ENCODE results near the gene PCSK4.

The PCSK4 gene

DNA sequence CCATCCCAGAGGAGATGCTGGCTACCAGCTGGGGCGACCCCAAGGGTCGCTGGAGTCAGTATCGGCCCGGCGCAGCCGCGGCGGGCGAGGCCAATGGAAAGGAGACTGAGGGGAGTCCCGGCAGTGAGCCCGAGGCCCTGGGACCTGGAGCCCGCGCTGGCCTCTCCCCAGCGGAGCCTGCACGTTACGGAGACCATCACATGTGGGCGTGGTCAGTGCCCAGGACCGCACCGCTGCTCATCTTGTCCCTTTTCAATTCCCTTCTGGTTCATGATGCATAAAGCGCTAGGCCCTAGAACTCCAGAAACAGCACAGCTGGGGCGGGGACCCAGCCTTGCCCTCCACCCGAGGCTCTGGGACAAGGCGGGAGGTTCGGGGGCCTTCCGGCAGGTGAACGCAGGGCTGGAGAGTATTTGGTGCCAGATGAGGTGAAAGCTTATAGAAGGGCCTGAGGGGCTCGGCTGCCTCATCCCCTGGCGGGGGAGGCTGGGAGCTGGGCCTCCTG lies 19.1 kb downstream of the PCSK4 start:
- Histone ChIP-seq H3K36me3 (ENCODE audit: insufficient read depth, low read length) (peaks cover 3% of the 10 kb centered on the region), H3K27me3 (ENCODE audit: control insufficient read depth in 1 of 2, insufficient read depth in 2 of 2, low read length in 2 of 2) (peaks cover 28 to 77% of the 10 kb centered on the region in 2 donors), H3K9me3 (ENCODE audit: low read length) (no peaks in the 10 kb centered on the region), H3K27ac (ENCODE audit: low read depth, low read length) (no peak overlapping the region), H3K9ac (ENCODE audit: low read length) (no peak overlapping the region), H3K4me1 (ENCODE audit: insufficient read depth, low read length) (peaks cover 18% of the 10 kb centered on the region), H3K4me3 (ENCODE audit: low read depth in 1 of 2, low read length in 2 of 2) (peak overlapping the region in 1 of 2 donors; percentile 6)

- Histone ChIP-seq H3K9me3 (ENCODE audit: low read length) (no peaks in the 10 kb centered on the region), H3K4me1 (ENCODE audit: insufficient read depth, low read length) (peaks cover 18% of the 10 kb centered on the region), H3K27me3 (ENCODE audit: control insufficient read depth in 1 of 2, insufficient read depth in 2 of 2, low read length in 2 of 2) (peaks cover 28 to 83% of the 10 kb centered on the region in 2 donors), H3K4me3 (ENCODE audit: low read depth in 1 of 2, low read length in 2 of 2) (peak overlapping the region in 1 of 2 donors; percentile 31), H3K36me3 (ENCODE audit: insufficient read depth, low read length) (no peaks in the 10 kb centered on the region), H3K9ac (ENCODE audit: low read length) (no peak overlapping the region), H3K27ac (ENCODE audit: low read depth, low read length) (no peak overlapping the region)
Measured at GRCh38 chr19:1470305-1471009, 19.7 kb downstream of the PCSK4 start.

DNA sequence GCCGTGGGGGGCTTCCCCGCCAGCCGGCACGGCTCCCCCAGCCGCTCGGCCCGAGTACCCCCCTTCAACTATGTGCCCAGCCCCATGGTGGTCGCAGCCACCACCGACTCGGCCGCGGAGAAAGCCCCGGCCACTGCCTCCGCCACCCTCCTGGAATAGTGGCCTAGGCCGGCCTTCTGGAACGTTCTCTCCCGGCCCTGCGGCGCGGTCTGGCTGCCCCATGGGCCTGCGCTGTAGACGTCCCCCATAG lies 20.2 kb downstream of the PCSK4 start:
- Histone ChIP-seq H3K27ac (ENCODE audit: low read depth, low read length) (no peak overlapping the region), H3K4me1 (ENCODE audit: insufficient read depth, low read length) (peaks cover 18% of the 10 kb centered on the region), H3K9ac (ENCODE audit: low read length) (no peak overlapping the region), H3K36me3 (ENCODE audit: insufficient read depth, low read length) (no peaks in the 10 kb centered on the region), H3K27me3 (ENCODE audit: control insufficient read depth in 1 of 2, insufficient read depth in 2 of 2, low read length in 2 of 2) (peaks cover 28 to 88% of the 10 kb centered on the region in 2 donors), H3K9me3 (ENCODE audit: low read length) (no peaks in the 10 kb centered on the region), H3K4me3 (ENCODE audit: low read depth in 1 of 2, low read length in 2 of 2) (peak overlapping the region in 1 of 2 donors; percentile 31)

DNA sequence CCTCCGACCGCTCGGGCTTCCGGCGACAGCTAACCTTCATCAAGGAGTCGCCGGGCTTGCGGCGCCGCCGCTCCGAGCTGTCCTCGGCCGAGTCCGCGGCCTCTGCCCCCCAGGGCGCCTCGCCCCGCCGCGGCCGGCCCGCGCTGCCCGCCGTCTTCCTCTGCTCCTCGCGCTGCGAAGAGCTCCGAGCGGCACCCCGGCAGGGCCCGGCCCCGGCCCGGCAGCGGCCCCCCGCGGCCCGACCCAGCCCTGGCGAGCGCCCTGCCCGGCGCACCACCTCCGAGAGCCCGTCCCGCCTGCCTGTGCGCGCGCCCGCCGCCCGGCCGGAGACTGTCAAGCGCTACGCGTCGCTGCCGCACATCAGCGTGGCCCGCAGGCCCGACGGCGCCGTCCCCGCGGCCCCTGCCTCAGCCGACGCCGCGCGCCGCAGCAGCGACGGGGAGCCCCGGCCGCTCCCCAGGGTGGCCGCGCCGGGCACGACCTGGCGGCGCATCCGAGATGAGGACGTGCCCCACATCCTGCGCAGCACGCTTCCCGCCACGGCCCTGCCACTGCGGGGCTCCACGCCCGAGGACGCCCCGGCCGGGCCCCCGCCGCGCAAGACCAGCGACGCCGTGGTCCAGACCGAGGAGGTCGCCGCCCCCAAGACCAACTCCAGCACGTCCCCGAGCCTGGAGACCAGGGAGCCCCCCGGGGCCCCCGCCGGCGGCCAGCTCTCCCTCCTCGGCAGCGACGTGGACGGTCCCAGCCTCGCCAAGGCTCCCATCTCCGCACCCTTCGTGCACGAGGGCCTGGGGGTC lies 20.7 kb downstream of the PCSK4 start:
- H3K27ac ChIP-seq (ENCODE audit: low read depth, low read length), result no peak overlapping the region
- H3K4me3 ChIP-seq (ENCODE audit: low read depth in 1 of 2, low read length in 2 of 2), result no peak overlapping the region
- no peaks in the 10 kb centered on the region for H3K9me3 ChIP-seq (ENCODE audit: low read length)
- peaks cover 18% of the 10 kb centered on the region for H3K4me1 ChIP-seq (ENCODE audit: insufficient read depth, low read length)
- H3K27me3 ChIP-seq (ENCODE audit: control insufficient read depth in 1 of 2, insufficient read depth in 2 of 2, low read length in 2 of 2), result peaks cover 28 to 88% of the 10 kb centered on the region in 2 donors
- no peaks in the 10 kb centered on the region for H3K36me3 ChIP-seq (ENCODE audit: insufficient read depth, low read length)
- no peak overlapping the region for H3K9ac ChIP-seq (ENCODE audit: low read length)

- Histone ChIP-seq H3K9ac (ENCODE audit: low read length) (no peak overlapping the region), H3K9me3 (ENCODE audit: low read length) (no peaks in the 10 kb centered on the region), H3K27me3 (ENCODE audit: control insufficient read depth in 1 of 2, insufficient read depth in 2 of 2, low read length in 2 of 2) (peaks cover 28 to 82% of the 10 kb centered on the region in 2 donors), H3K36me3 (ENCODE audit: insufficient read depth, low read length) (no peaks in the 10 kb centered on the region), H3K27ac (ENCODE audit: low read depth, low read length) (no peak overlapping the region), H3K4me3 (ENCODE audit: low read depth in 1 of 2, low read length in 2 of 2) (no peak overlapping the region), H3K4me1 (ENCODE audit: insufficient read depth, low read length) (peaks cover 18% of the 10 kb centered on the region)
Measured at GRCh38 chr19:1468821-1469254, 21.3 kb downstream of the PCSK4 start.

GRCh38 chr19:1468274-1468820 lies 21.8 kb downstream of the PCSK4 start:
- no peak overlapping the region for H3K9ac ChIP-seq (ENCODE audit: low read length)
- H3K4me1 ChIP-seq (ENCODE audit: insufficient read depth, low read length), result peaks cover 18% of the 10 kb centered on the region
- peaks cover 25 to 77% of the 10 kb centered on the region in 2 donors for H3K27me3 ChIP-seq (ENCODE audit: control insufficient read depth in 1 of 2, insufficient read depth in 2 of 2, low read length in 2 of 2)
- no peak overlapping the region for H3K27ac ChIP-seq (ENCODE audit: low read depth, low read length)
- H3K36me3 ChIP-seq (ENCODE audit: insufficient read depth, low read length), result no peaks in the 10 kb centered on the region
- no peak overlapping the region for H3K4me3 ChIP-seq (ENCODE audit: low read depth in 1 of 2, low read length in 2 of 2)
- no peaks in the 10 kb centered on the region for H3K9me3 ChIP-seq (ENCODE audit: low read length)

DNA sequence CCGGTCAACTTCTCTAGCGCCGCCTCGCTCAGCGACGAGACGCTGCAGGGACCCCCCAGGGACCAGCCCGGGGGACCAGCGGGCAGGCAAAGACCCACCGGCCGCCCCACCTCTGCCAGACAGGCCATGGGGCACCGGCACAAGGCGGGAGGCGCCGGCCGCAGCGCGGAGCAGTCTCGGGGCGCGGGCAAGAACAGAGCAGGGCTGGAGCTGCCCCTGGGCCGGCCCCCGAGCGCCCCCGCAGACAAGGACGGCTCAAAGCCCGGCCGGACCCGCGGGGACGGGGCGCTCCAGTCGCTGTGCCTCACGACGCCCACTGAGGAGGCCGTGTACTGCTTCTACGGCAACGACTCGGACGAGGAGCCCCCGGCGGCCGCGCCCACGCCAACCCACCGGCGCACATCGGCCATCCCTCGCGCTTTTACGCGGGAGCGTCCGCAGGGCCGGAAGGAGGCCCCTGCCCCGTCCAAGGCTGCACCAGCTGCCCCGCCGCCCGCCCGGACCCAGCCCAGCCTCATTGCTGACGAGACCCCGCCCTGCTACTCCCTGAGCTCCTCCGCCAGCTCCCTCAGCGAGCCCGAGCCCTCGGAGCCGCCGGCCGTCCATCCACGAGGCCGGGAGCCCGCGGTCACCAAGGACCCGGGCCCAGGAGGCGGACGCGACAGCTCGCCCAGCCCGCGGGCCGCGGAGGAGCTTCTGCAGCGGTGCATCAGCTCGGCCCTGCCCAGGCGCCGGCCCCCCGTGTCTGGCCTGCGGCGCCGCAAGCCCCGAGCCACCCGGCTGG lies 22.5 kb downstream of the PCSK4 start:
- no peaks in the 10 kb centered on the region for H3K9me3 ChIP-seq (ENCODE audit: low read length)
- no peak overlapping the region for H3K4me3 ChIP-seq (ENCODE audit: low read depth in 1 of 2, low read length in 2 of 2)
- H3K36me3 ChIP-seq (ENCODE audit: insufficient read depth, low read length), result no peaks in the 10 kb centered on the region
- H3K27me3 ChIP-seq (ENCODE audit: control insufficient read depth in 1 of 2, insufficient read depth in 2 of 2, low read length in 2 of 2), result peaks cover 18 to 70% of the 10 kb centered on the region in 2 donors
- H3K27ac ChIP-seq (ENCODE audit: low read depth, low read length), result no peak overlapping the region
- H3K4me1 ChIP-seq (ENCODE audit: insufficient read depth, low read length), result peaks cover 18% of the 10 kb centered on the region
- H3K9ac ChIP-seq (ENCODE audit: low read length), result no peak overlapping the region

DNA sequence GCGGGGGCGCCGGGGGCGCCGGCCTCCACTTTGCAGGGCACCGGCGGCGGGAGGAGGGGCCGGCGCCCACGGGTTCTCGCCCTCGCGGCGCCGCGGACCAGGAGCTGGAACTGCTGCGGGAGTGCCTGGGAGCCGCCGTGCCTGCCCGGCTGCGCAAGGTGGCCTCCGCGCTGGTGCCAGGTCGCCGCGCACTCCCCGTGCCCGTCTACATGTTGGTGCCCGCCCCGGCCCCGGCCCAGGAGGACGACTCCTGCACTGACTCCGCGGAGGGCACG lies 23.0 kb downstream of the PCSK4 start:
- peaks cover 18% of the 10 kb centered on the region for H3K4me1 ChIP-seq (ENCODE audit: insufficient read depth, low read length)

DNA sequence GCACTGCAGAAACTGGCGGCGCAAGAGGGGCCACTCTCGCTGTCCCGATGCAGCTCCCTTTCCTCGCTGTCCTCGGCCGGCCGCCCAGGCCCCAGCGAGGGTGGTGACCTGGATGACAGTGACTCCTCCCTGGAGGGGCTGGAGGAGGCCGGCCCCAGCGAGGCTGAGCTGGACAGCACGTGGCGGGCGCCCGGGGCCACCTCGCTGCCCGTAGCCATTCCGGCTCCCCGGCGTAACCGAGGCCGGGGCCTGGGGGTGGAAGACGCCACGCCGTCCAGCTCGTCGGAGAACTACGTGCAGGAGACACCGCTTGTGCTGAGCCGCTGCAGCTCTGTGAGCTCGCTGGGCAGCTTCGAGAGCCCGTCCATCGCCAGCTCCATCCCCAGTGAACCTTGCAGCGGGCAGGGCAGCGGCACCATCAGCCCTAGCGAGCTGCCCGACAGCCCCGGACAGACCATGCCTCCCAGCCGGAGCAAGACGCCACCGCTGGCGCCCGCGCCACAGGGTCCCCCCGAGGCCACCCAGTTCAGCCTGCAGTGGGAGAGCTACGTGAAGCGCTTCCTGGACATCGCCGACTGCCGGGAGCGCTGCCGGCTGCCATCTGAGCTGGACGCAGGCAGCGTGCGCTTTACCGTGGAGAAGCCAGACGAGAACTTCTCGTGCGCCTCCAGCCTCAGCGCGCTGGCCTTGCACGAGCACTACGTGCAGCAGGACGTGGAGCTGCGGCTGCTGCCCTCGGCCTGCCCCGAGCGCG lies 23.5 kb downstream of the PCSK4 start:
- no peak overlapping the region for H3K4me3 ChIP-seq (ENCODE audit: low read depth in 1 of 2, low read length in 2 of 2)

More for the DNA sequence above, 23.0 kb downstream of the PCSK4 start:
- Histone ChIP-seq H3K4me3 (ENCODE audit: low read depth in 1 of 2, low read length in 2 of 2) (no peak overlapping the region), H3K9ac (ENCODE audit: low read length) (no peak overlapping the region), H3K36me3 (ENCODE audit: insufficient read depth, low read length) (no peaks in the 10 kb centered on the region), H3K27ac (ENCODE audit: low read depth, low read length) (no peak overlapping the region), H3K9me3 (ENCODE audit: low read length) (no peaks in the 10 kb centered on the region), H3K27me3 (ENCODE audit: control insufficient read depth in 1 of 2, insufficient read depth in 2 of 2, low read length in 2 of 2) (peaks cover 13 to 65% of the 10 kb centered on the region in 2 donors)

DNA sequence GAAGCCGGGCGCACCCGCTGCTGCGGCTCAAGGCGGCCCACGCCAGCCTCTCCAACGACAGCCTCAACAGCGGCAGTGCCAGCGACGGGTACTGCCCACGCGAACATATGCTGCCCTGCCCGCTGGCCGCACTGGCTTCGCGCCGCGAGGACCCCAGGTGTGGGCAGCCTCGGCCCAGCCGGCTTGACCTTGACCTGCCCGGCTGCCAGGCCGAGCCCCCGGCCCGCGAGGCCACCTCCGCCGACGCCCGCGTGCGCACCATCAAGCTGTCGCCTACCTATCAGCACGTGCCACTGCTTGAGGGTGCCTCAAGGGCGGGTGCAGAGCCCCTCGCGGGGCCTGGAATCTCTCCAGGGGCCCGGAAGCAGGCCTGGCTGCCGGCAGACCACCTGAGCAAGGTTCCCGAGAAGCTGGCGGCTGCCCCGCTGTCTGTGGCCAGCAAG lies 24.1 kb downstream of the PCSK4 start:
- peaks cover 2 to 54% of the 10 kb centered on the region in 2 donors for H3K27me3 ChIP-seq (ENCODE audit: control insufficient read depth in 1 of 2, insufficient read depth in 2 of 2, low read length in 2 of 2)
- H3K4me3 ChIP-seq (ENCODE audit: low read depth in 1 of 2, low read length in 2 of 2), result no peak overlapping the region

More for the DNA sequence above, 23.5 kb downstream of the PCSK4 start:
- Histone ChIP-seq H3K36me3 (ENCODE audit: insufficient read depth, low read length) (no peaks in the 10 kb centered on the region), H3K27ac (ENCODE audit: low read depth, low read length) (no peak overlapping the region), H3K27me3 (ENCODE audit: control insufficient read depth in 1 of 2, insufficient read depth in 2 of 2, low read length in 2 of 2) (peaks cover 8 to 60% of the 10 kb centered on the region in 2 donors), H3K9me3 (ENCODE audit: low read length) (no peaks in the 10 kb centered on the region), H3K4me1 (ENCODE audit: insufficient read depth, low read length) (peaks cover 14% of the 10 kb centered on the region), H3K9ac (ENCODE audit: low read length) (no peak overlapping the region)

More for the DNA sequence above, 24.1 kb downstream of the PCSK4 start:
- H3K27ac ChIP-seq (ENCODE audit: low read depth, low read length), result no peak overlapping the region
- H3K36me3 ChIP-seq (ENCODE audit: insufficient read depth, low read length), result no peaks in the 10 kb centered on the region
- no peaks in the 10 kb centered on the region for H3K9me3 ChIP-seq (ENCODE audit: low read length)
- peaks cover 8% of the 10 kb centered on the region for H3K4me1 ChIP-seq (ENCODE audit: insufficient read depth, low read length)
- H3K9ac ChIP-seq (ENCODE audit: low read length), result no peak overlapping the region

Data from muscle layer of colon (tissue), 2 donors.